ENCODE results near the gene MALRD1.

The MALRD1 gene

DNA sequence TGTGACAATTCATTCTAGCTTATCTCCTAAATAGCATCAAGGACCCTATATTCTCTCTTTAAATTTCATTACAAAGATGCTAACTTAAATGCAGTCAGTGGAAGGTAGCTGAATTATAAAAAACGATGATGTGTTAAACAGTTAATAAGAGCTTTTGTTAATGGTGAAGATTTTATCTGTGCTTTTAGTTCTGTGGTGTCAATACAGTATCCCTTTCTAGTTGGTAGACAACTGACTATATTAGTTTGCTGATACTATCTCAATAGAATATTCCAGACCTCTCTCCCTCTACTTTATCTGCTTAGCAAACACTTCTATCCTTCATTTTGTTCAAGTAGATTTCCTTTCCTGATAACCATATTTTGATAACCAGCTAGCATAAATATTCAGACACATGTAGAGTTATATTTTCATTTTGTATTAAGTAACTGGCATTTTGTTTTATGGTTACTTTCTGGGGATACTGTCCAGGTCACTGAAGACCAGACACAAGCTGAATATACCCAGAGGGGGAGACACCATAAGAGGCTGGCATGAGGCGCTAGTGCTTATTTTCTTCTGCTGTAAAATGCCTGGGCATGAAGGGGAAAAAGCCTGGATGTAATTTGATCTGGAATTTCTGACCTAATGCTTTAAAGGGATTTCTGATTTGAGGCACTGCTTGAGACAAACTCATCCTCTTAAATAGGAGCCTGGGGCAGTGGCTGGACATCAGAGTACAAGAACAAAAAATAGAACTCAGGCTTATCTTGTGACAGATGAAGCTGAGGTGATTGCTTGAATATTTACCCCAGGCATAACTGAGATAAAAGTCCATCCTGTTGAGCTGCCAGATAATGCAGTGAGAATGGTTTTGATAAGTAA lies 197.5 kb downstream of the MALRD1 start:
- no peaks in the 10 kb centered on the region for H3K9me3 ChIP-seq (ENCODE audit: insufficient read depth, low read length)
- H3K27ac ChIP-seq (ENCODE audit: low read length): no peak overlapping the region
- no peaks in the 10 kb centered on the region for H3K27me3 ChIP-seq (ENCODE audit: low read depth, low read length)
- no peaks in the 10 kb centered on the region for H3K36me3 ChIP-seq (replicated peaks; ENCODE audit: low read depth, low read length)
- H3K79me2 ChIP-seq (ENCODE audit: low read length): no peaks in the 10 kb centered on the region
- TF ChIP-seq, protein P1, sequence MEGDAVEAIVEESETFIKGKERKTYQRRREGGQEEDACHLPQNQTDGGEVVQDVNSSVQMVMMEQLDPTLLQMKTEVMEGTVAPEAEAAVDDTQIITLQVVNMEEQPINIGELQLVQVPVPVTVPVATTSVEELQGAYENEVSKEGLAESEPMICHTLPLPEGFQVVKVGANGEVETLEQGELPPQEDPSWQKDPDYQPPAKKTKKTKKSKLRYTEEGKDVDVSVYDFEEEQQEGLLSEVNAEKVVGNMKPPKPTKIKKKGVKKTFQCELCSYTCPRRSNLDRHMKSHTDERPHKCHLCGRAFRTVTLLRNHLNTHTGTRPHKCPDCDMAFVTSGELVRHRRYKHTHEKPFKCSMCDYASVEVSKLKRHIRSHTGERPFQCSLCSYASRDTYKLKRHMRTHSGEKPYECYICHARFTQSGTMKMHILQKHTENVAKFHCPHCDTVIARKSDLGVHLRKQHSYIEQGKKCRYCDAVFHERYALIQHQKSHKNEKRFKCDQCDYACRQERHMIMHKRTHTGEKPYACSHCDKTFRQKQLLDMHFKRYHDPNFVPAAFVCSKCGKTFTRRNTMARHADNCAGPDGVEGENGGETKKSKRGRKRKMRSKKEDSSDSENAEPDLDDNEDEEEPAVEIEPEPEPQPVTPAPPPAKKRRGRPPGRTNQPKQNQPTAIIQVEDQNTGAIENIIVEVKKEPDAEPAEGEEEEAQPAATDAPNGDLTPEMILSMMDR (IDR thresholded peaks at IDR 0.05; ENCODE audit: low read depth, low read length): no peak
- TF ChIP-seq EZH2phosphoT487 (IDR thresholded peaks at IDR 0.05; ENCODE audit: low read depth): no peak
- H3K4me1 ChIP-seq (ENCODE audit: low read length): no peaks in the 10 kb centered on the region
- no peak overlapping the region for H2AFZ ChIP-seq (ENCODE audit: low read depth, low read length)
- no peak overlapping the region for H3K4me3 ChIP-seq (ENCODE audit: low read length)
- H3K9ac ChIP-seq (ENCODE audit: low read length): no peak overlapping the region
- H4K20me1 ChIP-seq (ENCODE audit: insufficient read depth, low read length): no peaks in the 10 kb centered on the region
- no peak overlapping the region for H3K4me2 ChIP-seq (ENCODE audit: low read length)

DNA sequence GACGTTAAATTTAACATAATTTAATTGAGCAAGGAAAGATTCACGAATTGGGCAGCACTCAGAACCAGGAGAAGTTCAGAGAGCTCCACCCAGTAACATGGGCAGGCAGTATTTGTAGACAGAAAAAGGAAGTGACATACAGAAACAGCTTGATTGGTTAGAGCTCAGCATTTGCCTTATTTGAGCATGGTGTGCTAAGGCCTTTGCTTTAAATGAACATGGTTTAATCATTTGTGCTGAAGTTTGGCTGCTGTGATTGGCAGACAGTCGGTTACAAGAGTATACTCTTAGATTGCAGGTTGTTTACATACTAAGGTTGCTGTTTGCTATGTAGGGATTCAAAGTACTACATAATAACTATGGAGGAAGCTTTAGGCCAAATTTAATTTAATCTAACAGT lies 199.2 kb downstream of the MALRD1 start:
- H3K36me3 ChIP-seq (replicated peaks; ENCODE audit: low read depth, low read length): no peaks in the 10 kb centered on the region
- H4K20me1 ChIP-seq (ENCODE audit: insufficient read depth, low read length): no peaks in the 10 kb centered on the region
- no peak overlapping the region for H2AFZ ChIP-seq (ENCODE audit: low read depth, low read length)
- TF ChIP-seq EZH2phosphoT487 (IDR thresholded peaks at IDR 0.05; ENCODE audit: low read depth): no peak
- TF ChIP-seq, protein P1 (IDR thresholded peaks at IDR 0.05; ENCODE audit: low read depth, low read length): no peak
- H3K4me1 ChIP-seq (ENCODE audit: low read length): no peaks in the 10 kb centered on the region
- no peak overlapping the region for H3K4me2 ChIP-seq (ENCODE audit: low read length)
- H3K9ac ChIP-seq (ENCODE audit: low read length): no peak overlapping the region
- H3K27ac ChIP-seq (ENCODE audit: low read length): no peak overlapping the region
- H3K79me2 ChIP-seq (ENCODE audit: low read length): no peaks in the 10 kb centered on the region
- H3K4me3 ChIP-seq (ENCODE audit: low read length): no peak overlapping the region
- no peaks in the 10 kb centered on the region for H3K27me3 ChIP-seq (ENCODE audit: low read depth, low read length)
- H3K9me3 ChIP-seq (ENCODE audit: insufficient read depth, low read length): no peaks in the 10 kb centered on the region

DNA sequence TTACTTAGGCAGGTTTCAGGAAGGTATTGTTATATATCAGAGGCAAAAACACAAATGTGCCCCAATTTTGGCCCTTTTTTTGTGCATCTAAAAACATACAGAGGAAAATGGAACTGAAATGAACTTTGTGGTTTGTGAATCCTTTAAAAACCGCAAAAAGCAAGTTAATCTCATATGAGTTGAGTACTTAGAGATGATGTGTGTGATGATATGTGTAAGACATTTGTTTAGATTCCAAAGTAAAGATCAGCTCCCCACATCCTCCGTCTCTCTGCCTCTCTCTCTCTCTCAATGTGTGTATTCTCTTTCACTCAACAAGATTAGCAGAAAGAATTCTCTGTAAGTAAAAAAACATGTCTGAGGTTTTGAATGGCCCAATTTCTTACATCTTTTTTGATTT lies 201.9 kb downstream of the MALRD1 start:
- no peak for TF ChIP-seq EZH2phosphoT487 (IDR thresholded peaks at IDR 0.05; ENCODE audit: low read depth)
- TF ChIP-seq, protein P1 (IDR thresholded peaks at IDR 0.05; ENCODE audit: low read depth, low read length): no peak

DNA sequence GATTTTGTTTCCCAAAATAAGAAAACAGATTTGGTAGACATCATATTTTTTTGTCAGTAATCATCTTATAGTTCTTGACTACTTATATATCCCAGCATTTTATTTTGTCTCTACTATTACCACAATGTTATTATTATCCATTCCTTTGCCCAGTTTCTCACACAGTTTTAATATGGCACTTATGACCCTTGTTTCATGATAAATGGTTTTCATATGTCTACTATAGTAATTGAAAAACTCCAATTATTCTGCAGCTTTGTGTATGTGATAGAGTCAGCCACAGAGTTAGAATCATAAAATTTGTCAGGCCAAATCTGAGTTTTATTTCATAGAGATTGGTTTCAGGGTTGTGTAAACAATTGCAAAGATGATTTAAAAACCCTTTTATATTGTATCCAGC lies 203.9 kb downstream of the MALRD1 start:
- Histone ChIP-seq H3K4me2 (ENCODE audit: low read length) (no peak overlapping the region), H3K4me3 (ENCODE audit: low read length) (no peak overlapping the region), H3K4me1 (ENCODE audit: low read length) (no peaks in the 10 kb centered on the region), H3K36me3 (replicated peaks; ENCODE audit: low read depth, low read length) (no peaks in the 10 kb centered on the region), H3K27ac (ENCODE audit: low read length) (no peak overlapping the region), H3K9ac (ENCODE audit: low read length) (no peak overlapping the region), H3K79me2 (ENCODE audit: low read length) (no peaks in the 10 kb centered on the region), H2AFZ (ENCODE audit: low read depth, low read length) (no peak overlapping the region), H4K20me1 (ENCODE audit: insufficient read depth, low read length) (no peaks in the 10 kb centered on the region), H3K9me3 (ENCODE audit: insufficient read depth, low read length) (no peaks in the 10 kb centered on the region), H3K27me3 (ENCODE audit: low read depth, low read length) (no peaks in the 10 kb centered on the region)
- TF ChIP-seq, protein P1 (IDR thresholded peaks at IDR 0.05; ENCODE audit: low read depth, low read length): no peak
- no peak for TF ChIP-seq EZH2phosphoT487 (IDR thresholded peaks at IDR 0.05; ENCODE audit: low read depth)

More for the DNA sequence above, 201.9 kb downstream of the MALRD1 start:
- H3K27ac ChIP-seq (ENCODE audit: low read length): no peak overlapping the region
- no peaks in the 10 kb centered on the region for H3K9me3 ChIP-seq (ENCODE audit: insufficient read depth, low read length)
- H3K36me3 ChIP-seq (replicated peaks; ENCODE audit: low read depth, low read length): no peaks in the 10 kb centered on the region
- no peak overlapping the region for H3K9ac ChIP-seq (ENCODE audit: low read length)
- H3K4me2 ChIP-seq (ENCODE audit: low read length): no peak overlapping the region
- H3K27me3 ChIP-seq (ENCODE audit: low read depth, low read length): no peaks in the 10 kb centered on the region
- no peaks in the 10 kb centered on the region for H3K79me2 ChIP-seq (ENCODE audit: low read length)
- no peak overlapping the region for H3K4me3 ChIP-seq (ENCODE audit: low read length)
- H4K20me1 ChIP-seq (ENCODE audit: insufficient read depth, low read length): no peaks in the 10 kb centered on the region
- no peak overlapping the region for H2AFZ ChIP-seq (ENCODE audit: low read depth, low read length)
- no peaks in the 10 kb centered on the region for H3K4me1 ChIP-seq (ENCODE audit: low read length)

Measured in OCI-LY3 (cell line).